Measurements from ENCODE around the gene SNRNP35.
"Not testable (repeated sequence)": the region's sequence is repeated elsewhere in the genome, so short reads cannot be mapped to it uniquely, and the experiment has no call there.

SNRNP35 gene

DNA sequence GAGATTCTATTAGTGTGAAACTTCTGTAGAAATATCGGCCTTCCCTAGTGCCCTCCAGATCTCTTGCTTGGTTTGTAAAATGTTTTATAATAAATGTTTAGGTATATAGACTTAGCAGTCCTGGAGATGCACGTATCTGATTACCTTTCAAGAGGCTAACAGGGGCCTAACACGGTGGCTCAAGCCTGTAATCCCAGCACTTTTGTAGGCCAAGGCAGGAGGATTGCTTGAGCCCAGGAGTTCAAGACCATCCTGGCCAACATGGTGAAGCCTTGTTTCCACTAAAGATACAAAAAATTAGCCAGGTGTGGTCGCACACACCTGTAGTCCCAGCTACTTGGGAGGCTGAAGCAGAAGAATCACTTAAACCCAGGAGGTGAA is 11.6 kb upstream of the SNRNP35 start:
- DNase-seq (ENCODE audit: low read depth in 2 of 3, low spot score in 2 of 3), result no peak

DNA sequence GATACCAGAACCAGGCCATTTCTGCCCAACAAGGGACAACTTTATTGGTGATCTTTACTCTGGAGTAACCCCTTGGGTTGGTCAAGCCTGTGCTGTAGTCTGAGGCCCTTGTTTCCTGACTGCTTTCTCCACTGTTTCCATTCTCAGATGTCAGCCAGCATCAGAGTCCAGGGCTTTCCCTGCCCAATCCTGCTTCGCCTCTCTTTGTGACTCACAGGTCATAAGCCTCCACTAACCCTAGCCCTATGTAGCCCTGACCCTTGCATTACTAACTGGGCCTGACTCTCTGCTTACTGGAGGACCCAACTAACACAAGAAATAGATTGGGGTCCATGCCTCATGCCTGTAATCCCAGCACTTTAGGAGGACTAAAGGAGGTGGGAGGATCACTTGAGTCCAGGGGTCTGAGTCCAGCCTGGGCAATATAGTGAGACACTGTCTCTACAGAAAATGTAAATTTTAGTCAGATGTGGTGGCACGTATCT is 8.6 kb upstream of the SNRNP35 start:
- no peak for DNase-seq (ENCODE audit: low read depth in 2 of 3, low spot score in 2 of 3)

DNA sequence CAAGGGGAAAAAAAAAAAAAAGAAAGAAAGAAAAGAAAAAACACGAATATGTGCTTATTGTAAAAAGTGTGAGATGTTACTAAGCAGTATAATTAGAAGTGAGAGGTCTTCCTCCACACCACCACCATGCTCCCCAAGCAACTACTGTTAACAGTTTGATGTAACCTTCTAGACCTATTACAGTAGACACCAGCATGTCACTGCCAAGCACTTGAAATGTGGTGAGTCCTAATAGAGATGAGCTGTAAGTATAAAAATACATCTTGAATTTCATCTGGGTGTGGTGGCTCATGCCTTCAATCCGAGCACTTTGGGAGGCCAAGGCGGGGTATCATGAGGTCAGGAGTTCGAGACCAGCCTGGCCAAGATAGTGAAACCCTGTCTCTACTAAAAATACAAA is 8.1 kb upstream of the SNRNP35 start:
- DNase-seq (ENCODE audit: low read depth in 2 of 3, low spot score in 2 of 3), result no peak

DNA sequence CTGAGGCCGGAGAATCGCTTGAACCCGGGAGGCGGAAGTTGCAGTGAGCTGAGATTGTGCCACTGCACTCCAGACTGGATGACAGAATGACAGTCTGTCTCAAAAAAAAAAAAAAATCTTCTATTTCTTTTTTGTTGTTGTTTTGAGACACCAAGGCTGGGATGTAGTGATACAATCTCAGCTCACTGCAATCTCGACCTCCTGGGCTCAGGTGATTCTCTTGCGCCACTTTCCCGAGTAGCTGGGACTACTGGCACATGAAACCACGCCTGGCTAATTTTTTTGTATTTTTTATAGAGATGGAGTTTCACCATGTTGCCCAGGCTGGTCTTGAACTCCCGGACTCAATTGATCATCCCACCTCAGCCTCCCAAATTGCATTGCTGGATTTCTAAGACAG is 7.3 kb upstream of the SNRNP35 start:
- DNase-seq (ENCODE audit: low read depth in 2 of 3, low spot score in 2 of 3), result no peak

DNA sequence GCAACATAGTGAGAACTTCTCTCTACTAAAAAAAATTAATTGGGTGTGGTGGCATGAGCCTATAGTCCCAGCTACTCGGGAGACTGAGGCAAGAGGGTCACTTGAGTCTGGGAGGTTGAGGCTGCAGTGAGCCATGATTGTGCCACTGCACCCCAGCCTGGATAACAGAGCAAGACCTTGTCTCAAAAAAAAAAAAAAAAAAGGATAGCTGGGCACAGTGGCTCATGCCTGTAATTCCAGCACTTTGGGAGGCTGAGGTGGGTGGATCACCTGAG is 5.7 kb upstream of the SNRNP35 start:
- DNase-seq (ENCODE audit: low read depth in 2 of 3, low spot score in 2 of 3), result not testable (repeated sequence)

DNA sequence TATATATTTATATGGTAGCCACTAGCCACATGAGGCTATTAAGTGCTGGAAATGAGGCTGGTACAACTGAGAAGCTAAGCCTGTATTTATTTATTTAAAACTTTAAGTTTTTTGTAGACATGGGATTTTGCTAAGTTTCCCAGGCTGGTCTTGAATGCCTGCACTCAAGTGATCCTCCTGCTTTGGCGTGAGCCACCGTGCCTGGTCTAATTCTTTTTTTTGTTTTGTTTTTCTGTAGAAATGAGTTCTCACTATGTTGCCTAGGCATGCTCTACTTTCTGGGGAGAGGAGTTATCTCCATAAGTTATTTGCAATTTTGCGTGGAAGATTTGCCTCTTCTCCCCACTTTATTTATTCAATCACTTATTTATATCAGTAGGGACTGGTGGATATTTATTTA is 4.8 kb upstream of the SNRNP35 start:
- no peak for DNase-seq (ENCODE audit: low read depth in 2 of 3, low spot score in 2 of 3)

DNA sequence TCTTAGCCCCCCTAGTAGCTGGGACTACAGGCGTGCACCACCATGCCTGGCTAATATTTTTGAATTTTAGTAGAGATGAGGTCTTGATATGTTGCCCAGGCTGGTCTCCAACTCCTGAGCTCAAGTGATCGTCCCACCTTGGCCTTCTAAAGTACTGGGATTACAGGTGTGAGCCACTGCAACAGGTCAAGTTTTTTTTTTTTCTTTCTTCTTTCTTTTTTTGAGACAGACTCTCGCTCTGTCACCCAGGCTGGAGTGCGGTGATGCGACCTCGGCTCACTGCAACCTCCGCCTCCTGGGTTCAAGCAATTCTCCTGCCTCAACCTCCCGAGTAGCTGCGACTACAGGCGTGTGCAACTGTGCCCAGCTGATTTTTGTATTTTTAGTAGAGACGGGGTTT is 5.2 kb downstream of the SNRNP35 start:
- not testable (repeated sequence) for DNase-seq (ENCODE audit: low read depth in 2 of 3, low spot score in 2 of 3)

DNA sequence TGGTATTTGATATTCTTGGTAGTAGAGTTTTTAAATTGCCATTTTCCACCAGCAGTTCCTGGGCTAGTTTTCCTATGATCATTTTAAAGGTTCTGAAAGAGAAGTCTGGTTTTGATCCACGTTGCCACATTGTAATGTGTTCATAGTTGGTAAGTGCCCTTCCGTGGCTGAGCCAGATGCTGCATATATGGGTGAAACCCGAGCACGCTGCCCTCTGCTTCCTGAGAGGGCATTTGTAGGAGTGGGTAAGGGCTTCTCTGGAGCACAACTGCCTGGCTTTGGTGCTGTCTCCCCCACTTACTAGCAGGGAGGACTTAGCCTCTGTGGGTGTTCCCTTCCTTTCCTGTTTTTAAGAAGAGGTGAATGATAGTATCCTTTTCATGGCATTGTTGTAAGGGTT is 7.1 kb downstream of the SNRNP35 start:
- no peak for DNase-seq (ENCODE audit: low read depth in 2 of 3, low spot score in 2 of 3)

DNA sequence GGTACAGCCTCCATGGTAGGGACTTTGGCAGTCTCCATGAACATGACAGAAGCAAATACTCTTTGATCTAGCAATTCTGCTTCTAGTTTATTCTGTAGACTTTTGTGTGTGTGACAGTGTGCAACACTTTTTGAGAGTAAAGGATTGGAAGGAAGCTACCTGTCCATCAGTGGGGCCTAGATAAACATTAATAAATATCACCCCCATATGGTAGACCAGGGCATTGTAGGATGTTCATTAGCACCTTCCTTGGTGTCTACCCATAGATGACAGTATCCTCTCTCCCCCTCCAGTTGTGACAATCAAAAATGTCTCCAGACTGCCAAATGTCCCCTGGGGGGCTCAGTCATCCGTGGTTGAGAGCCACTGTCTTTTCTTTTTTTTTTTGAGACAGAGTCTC is 10.8 kb downstream of the SNRNP35 start:
- no peak for DNase-seq (ENCODE audit: low read depth in 2 of 3, low spot score in 2 of 3)

DNA sequence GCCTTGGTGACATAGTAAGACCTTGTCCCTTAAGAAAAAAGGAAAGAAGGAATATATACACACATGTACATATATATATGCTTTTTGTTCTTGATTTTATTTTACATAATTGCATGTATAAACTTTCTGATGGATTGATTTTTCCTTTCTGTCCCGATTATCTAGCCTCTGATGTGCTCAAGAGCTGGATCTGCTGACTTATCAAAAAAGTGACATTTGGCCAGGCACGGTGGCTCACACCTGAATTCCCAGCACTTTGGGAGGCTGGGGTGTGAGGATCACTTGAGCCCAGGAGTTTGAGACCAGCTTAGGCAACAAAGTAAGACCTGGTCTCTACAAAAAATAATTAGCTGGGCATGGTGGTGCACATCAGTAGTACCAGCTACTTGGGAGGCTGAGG is 12.0 kb downstream of the SNRNP35 start:
- no peak for DNase-seq (ENCODE audit: low read depth in 2 of 3, low spot score in 2 of 3)

DNA sequence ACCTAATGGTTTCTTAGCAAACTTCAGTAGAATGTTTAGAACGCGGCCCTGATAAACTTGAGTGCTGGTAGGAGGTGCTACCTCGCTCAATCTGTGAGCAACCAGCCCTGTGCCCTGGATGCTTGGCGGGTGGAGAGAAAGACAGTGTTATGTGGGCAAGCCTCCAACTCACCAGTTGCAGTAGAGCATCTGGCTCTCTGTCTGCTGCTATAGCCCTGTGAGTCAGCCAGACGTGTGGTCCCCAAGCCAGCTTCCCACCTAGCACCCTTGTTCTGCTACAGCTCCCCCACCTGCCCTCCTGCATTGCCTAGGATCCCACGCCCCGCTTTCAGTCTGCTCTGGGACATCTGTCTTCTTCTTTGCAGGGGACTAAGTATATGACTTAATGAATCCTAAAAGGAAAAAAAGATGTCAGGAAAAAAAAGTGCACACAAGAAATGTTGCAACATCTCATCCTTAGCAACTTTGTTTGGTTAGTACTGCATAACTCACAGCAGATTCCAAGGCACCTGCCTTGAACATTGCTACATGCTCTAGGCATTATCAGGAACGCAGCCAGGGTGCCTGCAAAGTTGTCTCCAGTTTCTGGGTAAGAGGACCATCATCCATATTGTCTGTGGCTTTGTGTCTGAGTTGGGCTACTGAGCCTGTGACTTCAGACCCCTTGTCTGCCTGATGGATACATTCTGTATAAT is 13.6 kb downstream of the SNRNP35 start:
- DNase-seq (ENCODE audit: low read depth in 2 of 3, low spot score in 2 of 3), result no peak

DNA sequence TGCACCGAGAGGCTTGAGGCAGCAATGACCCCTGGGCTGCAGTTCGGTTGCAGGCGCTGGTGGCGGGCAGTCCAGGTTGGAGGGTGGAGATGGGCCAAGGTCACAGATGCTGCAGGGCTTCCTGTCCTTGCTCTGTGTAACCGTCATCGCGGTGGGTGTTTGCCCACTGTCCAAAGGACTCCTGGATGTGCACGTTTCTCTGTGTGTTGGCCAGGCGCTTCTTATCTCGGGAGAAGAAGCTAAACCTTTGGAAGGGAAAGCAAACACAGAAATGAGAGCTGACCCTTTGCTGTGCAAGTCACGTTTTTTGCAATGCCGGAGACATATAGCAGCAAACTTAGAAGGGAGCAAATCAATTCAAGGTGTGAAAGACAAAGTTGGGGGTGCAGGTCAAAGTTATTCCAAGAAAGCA is 14.5 kb downstream of the SNRNP35 start:
- DNase-seq (ENCODE audit: low read depth in 2 of 3, low spot score in 2 of 3), result no peak

DNA sequence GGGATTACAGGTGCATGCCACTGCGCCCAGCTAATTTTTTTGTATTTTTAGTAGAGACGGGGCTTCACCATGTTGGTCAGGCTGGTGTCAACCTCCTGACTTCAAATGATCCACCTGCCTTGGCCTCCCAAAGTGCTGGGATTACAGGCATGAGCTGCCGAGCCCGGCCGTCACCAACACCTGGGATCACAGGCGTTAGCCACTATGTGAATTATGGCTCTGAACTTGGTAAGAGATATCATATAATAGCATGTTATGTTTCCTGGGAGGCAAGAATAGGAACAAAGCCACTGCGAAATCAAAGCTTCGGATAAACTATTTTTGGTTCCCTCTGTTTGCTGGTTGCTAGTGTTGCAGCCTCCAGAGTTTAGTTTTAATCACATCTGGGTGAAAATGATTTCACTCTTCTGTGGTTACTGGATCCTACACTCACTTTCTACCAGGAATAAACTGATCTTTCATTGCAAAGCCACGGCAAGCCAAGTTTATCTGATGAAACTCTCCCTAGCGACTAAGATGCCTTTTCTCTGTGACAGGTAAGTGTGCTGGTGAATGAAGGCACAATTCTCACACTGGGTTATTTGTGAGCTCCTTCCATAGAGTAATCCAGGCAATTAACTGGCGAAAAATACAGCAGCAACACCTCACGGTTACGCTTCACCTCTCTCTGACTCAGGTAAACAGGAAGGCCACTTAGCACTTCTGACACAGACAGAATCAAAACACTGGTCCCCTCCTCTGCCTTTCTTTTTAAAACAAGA is 16.7 kb downstream of the SNRNP35 start:
- DNase-seq (ENCODE audit: low read depth in 2 of 3, low spot score in 2 of 3), result no peak

DNA sequence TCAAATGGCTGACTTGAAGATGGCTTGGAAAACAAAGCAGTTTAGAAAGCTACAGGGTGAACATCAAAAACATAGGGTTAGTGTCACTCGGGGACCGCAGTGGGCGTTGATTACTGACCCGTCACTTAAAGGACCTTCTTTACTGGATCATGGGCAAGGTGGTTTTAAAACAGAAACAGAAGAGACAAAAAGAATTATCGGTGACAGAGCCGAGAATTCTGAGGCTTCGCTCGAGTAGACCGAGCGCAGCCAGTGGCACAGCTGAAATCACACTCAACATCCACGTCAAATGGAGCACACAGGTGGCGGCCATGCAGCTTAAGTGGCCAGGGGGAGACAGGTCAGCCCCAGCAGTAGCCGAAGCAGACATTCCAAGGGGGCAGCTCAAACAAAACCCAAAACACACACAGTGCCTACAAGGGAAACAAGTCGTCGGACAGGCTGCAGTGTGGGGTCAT is 17.3 kb downstream of the SNRNP35 start:
- DNase-seq (ENCODE audit: low read depth in 2 of 3, low spot score in 2 of 3), result no peak

DNA sequence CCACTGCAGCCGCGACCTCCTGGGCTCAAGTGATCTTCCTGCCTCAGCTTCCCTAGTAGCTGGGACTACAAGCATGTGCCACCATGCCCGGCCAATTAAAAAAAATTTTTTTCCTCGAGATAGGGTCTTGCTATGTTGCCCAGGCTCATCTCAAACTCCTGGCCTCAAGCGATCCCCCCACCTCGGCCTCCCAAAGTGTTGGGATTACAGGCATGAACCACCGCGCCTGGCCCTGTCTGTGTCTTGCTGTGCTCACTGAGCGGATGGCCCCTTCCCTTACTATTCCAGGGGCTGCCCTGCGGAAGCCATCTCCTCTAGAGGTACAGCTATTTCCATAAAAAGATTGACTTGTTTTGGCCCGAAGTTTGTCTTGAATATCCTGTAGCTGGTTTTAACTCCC is 20.1 kb downstream of the SNRNP35 start:
- no peak for DNase-seq (ENCODE audit: low read depth in 2 of 3, low spot score in 2 of 3)

DNA sequence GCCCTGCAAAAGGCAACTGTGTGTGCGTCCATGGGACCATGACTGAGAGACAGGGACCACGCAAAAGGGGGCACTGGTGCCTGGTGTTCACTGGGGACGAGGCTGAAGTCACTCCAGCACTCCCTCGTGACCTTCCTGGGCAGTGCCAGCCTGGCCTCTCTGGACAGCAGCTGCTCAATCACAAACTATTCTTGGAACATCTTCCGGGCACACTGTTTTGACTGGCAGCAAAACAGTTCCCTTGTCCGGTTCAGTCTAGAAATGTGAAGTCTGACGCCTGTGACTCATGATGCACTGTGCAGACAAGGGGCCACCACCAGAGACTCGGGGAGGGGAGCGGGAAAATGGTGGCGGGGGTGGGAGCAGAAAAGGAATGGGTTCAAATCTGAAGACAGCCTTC is 20.8 kb downstream of the SNRNP35 start:
- no peak for DNase-seq (ENCODE audit: low read depth in 2 of 3, low spot score in 2 of 3)

DNA sequence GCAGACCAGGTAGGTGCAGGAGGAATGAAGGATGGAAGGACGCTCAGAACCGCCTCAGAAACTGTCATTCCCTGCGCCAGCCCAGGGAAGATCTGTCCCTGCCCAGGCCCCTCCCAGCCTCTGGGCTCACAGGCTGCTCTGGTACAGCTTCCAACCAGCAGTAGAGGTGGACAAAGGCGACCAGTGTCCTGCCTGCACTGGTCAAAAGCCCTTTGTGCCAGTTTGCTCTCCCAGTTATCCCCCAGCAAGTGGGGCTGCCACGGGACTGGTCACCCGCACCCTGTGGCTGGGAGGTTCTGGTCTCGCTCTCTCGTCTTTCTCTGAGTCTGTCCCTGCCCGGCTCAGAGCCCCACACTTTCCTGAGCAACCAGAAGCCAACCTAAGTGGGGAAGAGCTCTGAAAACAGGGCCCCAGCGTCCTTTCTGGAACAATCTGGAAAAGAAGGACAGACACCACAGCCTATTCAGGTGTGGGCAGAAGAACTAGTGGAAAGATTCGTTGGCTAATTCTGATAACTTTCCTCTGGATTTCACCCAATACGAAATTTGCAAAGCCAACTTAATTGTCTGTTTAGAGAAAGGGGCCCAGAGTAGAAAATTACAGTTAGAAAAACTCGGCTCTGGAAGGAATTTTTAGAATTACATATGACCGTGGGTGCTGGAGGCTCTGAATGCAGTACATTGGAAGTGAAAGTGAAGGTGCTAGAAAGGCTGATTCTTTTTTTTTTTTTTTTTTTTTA is 21.7 kb downstream of the SNRNP35 start:
- no peak for DNase-seq (ENCODE audit: low read depth in 2 of 3, low spot score in 2 of 3)

DNA sequence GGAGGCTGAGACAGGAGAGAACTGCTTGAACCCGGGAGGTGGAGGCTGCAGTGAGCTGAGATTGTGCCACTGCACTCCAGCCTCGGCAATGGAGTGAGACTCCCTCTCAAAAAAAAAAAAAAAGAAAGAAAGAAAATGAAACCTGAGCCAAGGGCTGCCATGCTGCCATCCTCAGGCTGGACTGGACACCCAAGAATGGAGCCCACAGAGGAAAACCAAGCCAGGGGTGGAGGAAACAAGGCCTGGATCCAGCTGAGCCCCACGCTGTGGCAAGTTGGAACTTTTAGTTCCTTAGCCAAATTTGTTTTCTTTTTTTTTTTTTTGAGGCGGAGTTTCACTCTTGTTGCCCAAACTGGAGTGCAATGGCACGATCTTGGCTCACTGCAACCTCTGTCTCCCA is 23.3 kb downstream of the SNRNP35 start:
- DNase-seq (ENCODE audit: low read depth in 2 of 3, low spot score in 2 of 3), result not testable (repeated sequence)

DNA sequence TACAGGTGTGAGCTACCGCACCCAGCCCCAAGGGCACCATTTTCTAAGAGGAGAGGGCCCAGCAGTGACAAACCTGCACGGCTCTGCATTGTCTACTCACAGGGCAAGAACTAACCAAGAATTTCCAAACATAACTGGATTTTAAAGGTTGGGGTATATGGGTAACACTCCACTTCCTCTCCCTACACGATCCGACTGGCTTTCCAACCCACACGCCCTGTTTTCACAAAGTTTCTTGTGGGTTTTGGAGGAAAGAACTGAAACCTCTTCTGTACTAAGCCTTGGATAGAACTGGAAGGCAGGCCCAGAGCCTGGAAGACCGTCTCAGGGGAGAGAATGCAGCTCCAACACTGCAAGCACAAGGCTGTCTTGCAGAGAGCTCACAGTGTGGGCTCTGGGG is 24.9 kb downstream of the SNRNP35 start:
- no peak for DNase-seq (ENCODE audit: low read depth in 2 of 3, low spot score in 2 of 3)

DNA sequence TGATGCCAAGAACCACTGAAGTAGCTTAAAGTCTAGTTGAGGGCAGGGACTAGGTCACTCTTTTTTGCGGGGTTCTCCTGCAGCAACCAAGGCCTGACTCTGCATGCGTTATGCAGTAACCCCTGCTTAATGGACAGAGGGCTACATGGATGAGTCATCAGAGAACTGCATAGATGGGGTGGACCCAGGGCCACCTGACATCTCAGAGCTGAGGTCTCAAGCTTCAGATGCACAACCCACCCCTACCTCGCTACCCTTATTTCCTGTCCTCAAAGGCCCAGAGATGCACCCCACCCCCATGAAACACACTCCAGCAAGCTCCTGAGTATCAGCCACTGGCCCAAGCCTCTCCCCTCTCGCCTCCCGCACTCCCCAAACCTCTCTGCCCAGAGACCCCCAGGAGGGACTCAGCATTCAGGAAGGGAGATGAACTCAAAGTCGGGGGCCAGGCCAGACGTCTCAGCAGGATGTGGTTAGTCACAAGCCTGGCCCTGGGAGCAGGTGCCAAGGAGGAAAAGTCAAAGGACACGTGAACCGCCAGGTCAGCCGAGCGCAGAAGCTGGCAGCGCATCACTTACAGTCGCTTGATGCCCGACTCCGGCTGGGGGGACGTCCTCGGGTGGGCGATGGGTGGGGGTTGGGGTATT is 25.8 kb downstream of the SNRNP35 start:
- DNase-seq (ENCODE audit: low read depth in 2 of 3, low spot score in 2 of 3), result no peak

DNA sequence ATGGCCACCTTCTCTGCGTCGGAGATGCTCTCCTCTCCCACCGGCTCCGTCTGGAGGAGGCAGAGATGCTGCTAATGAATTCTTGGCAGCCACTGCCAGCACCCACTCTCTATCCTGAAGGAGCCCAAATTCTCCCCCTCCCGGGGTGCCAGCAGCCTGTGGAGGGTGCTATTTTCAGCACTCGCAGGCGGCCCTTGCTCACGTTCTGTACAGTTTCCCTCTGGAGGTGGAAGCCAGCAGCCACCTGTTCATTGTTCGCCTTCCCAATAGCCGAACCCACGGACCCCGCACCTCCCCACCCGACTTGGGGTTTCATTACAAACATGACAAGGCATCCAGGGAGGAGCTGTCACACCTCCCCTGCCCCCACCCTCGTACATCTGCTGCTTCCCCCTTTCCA is 27.8 kb downstream of the SNRNP35 start:
- no peak for DNase-seq (ENCODE audit: low read depth in 2 of 3, low spot score in 2 of 3)

DNA sequence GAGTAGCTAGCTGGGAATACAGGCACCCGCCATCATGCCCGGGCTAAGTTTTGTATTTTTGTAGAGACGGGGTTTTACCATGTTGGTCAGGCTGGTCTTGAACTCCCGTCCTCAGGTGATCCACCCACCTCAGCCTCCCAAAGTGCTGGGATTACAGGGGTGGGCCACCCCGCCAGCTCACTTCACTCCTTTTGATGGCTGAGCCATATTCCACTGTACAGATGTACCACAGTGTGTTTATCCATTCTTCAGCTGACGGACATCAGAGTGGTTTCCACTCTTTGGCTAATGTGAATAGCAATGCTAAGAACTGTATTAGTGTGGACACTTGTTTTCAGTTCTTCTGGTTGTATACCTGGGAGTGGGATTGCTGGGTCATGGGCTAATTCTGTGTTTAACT is 29.5 kb downstream of the SNRNP35 start:
- no peak for DNase-seq (ENCODE audit: low read depth in 2 of 3, low spot score in 2 of 3)

Data from activated CD8-positive, alpha-beta memory T cell treated with anti-CD3 and anti-CD28 coated beads for 48 hours (primary cell).